ENCODE results near the gene SNX3. TPM values are rescaled to one million over a fixed set of nuclear protein-coding genes. Genes with fewer than 3 reads are reported as not detected.

Gene SNX3
- polyA plus RNA-seq, 4 donors = 205 to 300 (median 248) TPM

- DNase-seq (ENCODE audit: low read depth in 4 of 4, low spot score in 3 of 4) = no peak
Observed at GRCh38 chr6:108171918-108172516, 88.8 kb downstream of the SNX3 start.

- no peak for DNase-seq (ENCODE audit: low read depth in 4 of 4, low spot score in 3 of 4)
Observed at GRCh38 chr6:108171291-108171917, 89.4 kb downstream of the SNX3 start.

GRCh38 chr6:108170332-108171290 is 90.2 kb downstream of the SNX3 start:
- no peak for DNase-seq (ENCODE audit: low read depth in 4 of 4, low spot score in 3 of 4)

- DNase-seq (ENCODE audit: low read depth in 4 of 4, low spot score in 3 of 4) = no peak
Observed at GRCh38 chr6:108169464-108170331, 91.1 kb downstream of the SNX3 start.

GRCh38 chr6:108168501-108169463 is 92.1 kb downstream of the SNX3 start:
- DNase-seq (ENCODE audit: low read depth in 4 of 4, low spot score in 3 of 4) = no peak

GRCh38 chr6:108168090-108168463 is 92.8 kb downstream of the SNX3 start:
- no peak for DNase-seq (ENCODE audit: low read depth in 4 of 4, low spot score in 3 of 4)

GRCh38 chr6:108167449-108168089 is 93.3 kb downstream of the SNX3 start:
- DNase-seq (ENCODE audit: low read depth in 4 of 4, low spot score in 3 of 4) = no peak

GRCh38 chr6:108166664-108167448 is 94.0 kb downstream of the SNX3 start:
- no peak for DNase-seq (ENCODE audit: low read depth in 4 of 4, low spot score in 3 of 4)

GRCh38 chr6:108165714-108166663 is 94.9 kb downstream of the SNX3 start, which contains the start of gene NR2E1:
TSS of gene NR2E1 (plus strand) at chr6:108166022. CDS start at chr6:108166766, 744 bp downstream.
- DNase-seq (ENCODE audit: low read depth in 4 of 4, low spot score in 3 of 4) = no peak

GRCh38 chr6:108164815-108165706 is 95.8 kb downstream of the SNX3 start:
- no peak for DNase-seq (ENCODE audit: low read depth in 4 of 4, low spot score in 3 of 4)

- no peak for DNase-seq (ENCODE audit: low read depth in 4 of 4, low spot score in 3 of 4)
Observed at GRCh38 chr6:108164543-108164814, 96.4 kb downstream of the SNX3 start.

GRCh38 chr6:108163644-108164542 is 96.9 kb downstream of the SNX3 start:
- DNase-seq (ENCODE audit: low read depth in 4 of 4, low spot score in 3 of 4) = no peak

GRCh38 chr6:108163267-108163643 is 97.6 kb downstream of the SNX3 start:
- DNase-seq (ENCODE audit: low read depth in 4 of 4, low spot score in 3 of 4) = no peak

- no peak for DNase-seq (ENCODE audit: low read depth in 4 of 4, low spot score in 3 of 4)
Observed at GRCh38 chr6:108161724-108162282, 99.0 kb downstream of the SNX3 start.

Data from left renal pelvis (tissue), 4 donors.